Measurements from ENCODE around the gene RSRC1.

Gene RSRC1

GRCh38 chr3:158528076-158528674, 418.3 kb downstream of the RSRC1 start:
- H3K9ac ChIP-seq (ENCODE audit: low read length) = no peak overlapping the region
- H3F3A ChIP-seq (ENCODE audit: insufficient read depth, low read length) = no peaks in the 10 kb centered on the region
- H3K79me2 ChIP-seq (ENCODE audit: insufficient read depth, low read length) = 0 out of 2 replicates have a peak, but pooled peaks cover 4% of the 10 kb centered on the region
- H4K20me1 ChIP-seq (ENCODE audit: insufficient read depth, low read length) = no peaks in the 10 kb centered on the region
- no peak overlapping the region for H3K4me3 ChIP-seq (ENCODE audit: low read depth, low read length, poor library complexity, severe bottlenecking)
- no peak overlapping the region for H2AFZ ChIP-seq (ENCODE audit: low read length)
- H3K9me3 ChIP-seq (ENCODE audit: low read length) = no peaks in the 10 kb centered on the region
- no peak for TF ChIP-seq EZH2 (IDR thresholded peaks at IDR 0.05; ENCODE audit: borderline replicate concordance, low read length)
- TF ChIP-seq, protein P1, sequence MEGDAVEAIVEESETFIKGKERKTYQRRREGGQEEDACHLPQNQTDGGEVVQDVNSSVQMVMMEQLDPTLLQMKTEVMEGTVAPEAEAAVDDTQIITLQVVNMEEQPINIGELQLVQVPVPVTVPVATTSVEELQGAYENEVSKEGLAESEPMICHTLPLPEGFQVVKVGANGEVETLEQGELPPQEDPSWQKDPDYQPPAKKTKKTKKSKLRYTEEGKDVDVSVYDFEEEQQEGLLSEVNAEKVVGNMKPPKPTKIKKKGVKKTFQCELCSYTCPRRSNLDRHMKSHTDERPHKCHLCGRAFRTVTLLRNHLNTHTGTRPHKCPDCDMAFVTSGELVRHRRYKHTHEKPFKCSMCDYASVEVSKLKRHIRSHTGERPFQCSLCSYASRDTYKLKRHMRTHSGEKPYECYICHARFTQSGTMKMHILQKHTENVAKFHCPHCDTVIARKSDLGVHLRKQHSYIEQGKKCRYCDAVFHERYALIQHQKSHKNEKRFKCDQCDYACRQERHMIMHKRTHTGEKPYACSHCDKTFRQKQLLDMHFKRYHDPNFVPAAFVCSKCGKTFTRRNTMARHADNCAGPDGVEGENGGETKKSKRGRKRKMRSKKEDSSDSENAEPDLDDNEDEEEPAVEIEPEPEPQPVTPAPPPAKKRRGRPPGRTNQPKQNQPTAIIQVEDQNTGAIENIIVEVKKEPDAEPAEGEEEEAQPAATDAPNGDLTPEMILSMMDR (IDR thresholded peaks at IDR 0.05; ENCODE audit: low read length) = no peak
- no peak overlapping the region for H3K4me2 ChIP-seq (ENCODE audit: low read length)
- H3K4me1 ChIP-seq (ENCODE audit: insufficient read depth, low read length, severe bottlenecking) = no peaks in the 10 kb centered on the region
- H3K27me3 ChIP-seq (ENCODE audit: insufficient read depth, low read length) = no peaks in the 10 kb centered on the region
- H3K36me3 ChIP-seq (ENCODE audit: insufficient read depth, low read length) = no peaks in the 10 kb centered on the region
- no peak overlapping the region for H3K27ac ChIP-seq (ENCODE audit: low read depth, low read length, poor library complexity, severe bottlenecking)
- no peaks in the 10 kb centered on the region for H3K9me2 ChIP-seq (ENCODE audit: low read depth, low read length)

- H3K4me1 ChIP-seq (ENCODE audit: insufficient read depth, low read length, severe bottlenecking) = no peaks in the 10 kb centered on the region
- no peak overlapping the region for H3K9ac ChIP-seq (ENCODE audit: low read length)
- no peaks in the 10 kb centered on the region for H3K79me2 ChIP-seq (ENCODE audit: insufficient read depth, low read length)
- no peaks in the 10 kb centered on the region for H3K27me3 ChIP-seq (ENCODE audit: insufficient read depth, low read length)
- TF ChIP-seq, protein P1 (IDR thresholded peaks at IDR 0.05; ENCODE audit: low read length) = no peak
- no peak for TF ChIP-seq EZH2 (IDR thresholded peaks at IDR 0.05; ENCODE audit: borderline replicate concordance, low read length)
- no peaks in the 10 kb centered on the region for H4K20me1 ChIP-seq (ENCODE audit: insufficient read depth, low read length)
- H3K36me3 ChIP-seq (ENCODE audit: insufficient read depth, low read length) = no peaks in the 10 kb centered on the region
- H3K9me2 ChIP-seq (ENCODE audit: low read depth, low read length) = no peaks in the 10 kb centered on the region
- H3K9me3 ChIP-seq (ENCODE audit: low read length) = no peaks in the 10 kb centered on the region
- H3K27ac ChIP-seq (ENCODE audit: low read depth, low read length, poor library complexity, severe bottlenecking) = no peak overlapping the region
- H3F3A ChIP-seq (ENCODE audit: insufficient read depth, low read length) = no peaks in the 10 kb centered on the region
- no peak overlapping the region for H3K4me3 ChIP-seq (ENCODE audit: low read depth, low read length, poor library complexity, severe bottlenecking)
- H2AFZ ChIP-seq (ENCODE audit: low read length) = no peak overlapping the region
- H3K4me2 ChIP-seq (ENCODE audit: low read length) = no peak overlapping the region
Observed at GRCh38 chr3:158531334-158531733, 421.4 kb downstream of the RSRC1 start.

GRCh38 chr3:158532099-158532734, 422.3 kb downstream of the RSRC1 start:
- Histone ChIP-seq H3K4me1 (ENCODE audit: insufficient read depth, low read length, severe bottlenecking) (no peaks in the 10 kb centered on the region), H3K9me2 (ENCODE audit: low read depth, low read length) (no peaks in the 10 kb centered on the region), H3K27ac (ENCODE audit: low read depth, low read length, poor library complexity, severe bottlenecking) (no peak overlapping the region), H3K9me3 (ENCODE audit: low read length) (no peaks in the 10 kb centered on the region), H3K79me2 (ENCODE audit: insufficient read depth, low read length) (no peaks in the 10 kb centered on the region), H3F3A (ENCODE audit: insufficient read depth, low read length) (no peaks in the 10 kb centered on the region), H2AFZ (ENCODE audit: low read length) (no peak overlapping the region), H3K9ac (ENCODE audit: low read length) (no peak overlapping the region), H3K27me3 (ENCODE audit: insufficient read depth, low read length) (no peaks in the 10 kb centered on the region), H3K4me2 (ENCODE audit: low read length) (no peak overlapping the region), H4K20me1 (ENCODE audit: insufficient read depth, low read length) (no peaks in the 10 kb centered on the region), H3K4me3 (ENCODE audit: low read depth, low read length, poor library complexity, severe bottlenecking) (no peak overlapping the region), H3K36me3 (ENCODE audit: insufficient read depth, low read length) (no peaks in the 10 kb centered on the region)
- TF ChIP-seq, protein P1 (IDR thresholded peaks at IDR 0.05; ENCODE audit: low read length) = peak; percentile 75
- TF ChIP-seq EZH2 (IDR thresholded peaks at IDR 0.05; ENCODE audit: borderline replicate concordance, low read length) = no peak
